Measurements from ENCODE around the gene CPA1. TPM values are rescaled to one million over a fixed set of nuclear protein-coding genes. Genes with fewer than 3 reads are reported as not detected.

CPA1 gene
- total and polyA plus RNA-seq, 9 of the 15 experiments (the other 6 are each of a cell fraction or from before 2014, with no cell fraction given), result 6.5 TPM; not detected in 8

DNA sequence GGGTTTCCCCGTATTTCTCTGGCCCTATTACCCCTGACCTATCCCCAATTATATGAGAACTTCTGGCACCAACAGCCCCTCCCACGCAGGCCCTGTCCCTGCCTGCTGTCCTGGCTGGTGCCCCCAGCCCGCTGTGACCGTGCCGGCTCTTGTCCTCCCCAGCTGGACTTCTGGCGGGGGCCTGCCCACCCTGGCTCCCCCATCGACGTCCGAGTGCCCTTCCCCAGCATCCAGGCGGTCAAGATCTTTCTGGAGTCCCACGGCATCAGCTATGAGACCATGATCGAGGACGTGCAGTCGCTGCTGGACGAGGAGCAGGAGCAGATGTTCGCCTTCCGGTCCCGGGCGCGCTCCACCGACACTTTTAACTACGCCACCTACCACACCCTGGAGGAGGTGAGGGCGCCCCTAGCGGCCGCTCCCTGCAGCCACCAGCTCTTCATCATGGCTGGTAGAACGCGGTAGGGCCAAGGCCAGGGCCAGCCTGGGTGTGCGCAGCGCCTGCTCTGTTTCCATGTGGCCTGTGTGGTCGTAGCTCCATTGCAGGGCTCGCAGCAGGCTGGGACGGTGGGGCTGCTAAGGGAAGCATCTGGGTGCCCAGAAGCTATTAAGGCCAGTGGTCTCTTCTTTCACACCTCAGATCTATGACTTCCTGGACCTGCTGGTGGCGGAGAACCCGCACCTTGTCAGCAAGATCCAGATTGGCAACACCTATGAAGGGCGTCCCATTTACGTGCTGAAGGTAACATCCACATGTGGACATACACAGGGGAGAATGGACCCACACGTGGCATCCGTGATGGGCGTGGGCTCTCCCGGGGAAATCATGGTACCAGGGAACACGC is 1.4 kb downstream of the CPA1 start (continued):
- TF ChIP-seq ZBTB33 (CRISPR knock-in tag; IDR thresholded peaks at IDR 0.05), result peak; percentile 99
- TF ChIP-seq ETV1 (tag; conservative IDR thresholded peaks at IDR 0.05; ENCODE audit: low read depth), result peak; percentile 35; the same call in 1 of the 2 replicates
- 0 out of 4 replicates have a peak, but pooled peaks of 1 of the 2 experiments have one; percentile 17 for TF ChIP-seq RCOR1 (IDR thresholded peaks at IDR 0.05; ENCODE audit: borderline replicate concordance in 1 of 2, low read depth in 2 of 2, low read length in 2 of 2)
- no peak for TF ChIP-seq SMARCA4 (IDR thresholded peaks at IDR 0.05)
- TF ChIP-seq, protein P1, sequence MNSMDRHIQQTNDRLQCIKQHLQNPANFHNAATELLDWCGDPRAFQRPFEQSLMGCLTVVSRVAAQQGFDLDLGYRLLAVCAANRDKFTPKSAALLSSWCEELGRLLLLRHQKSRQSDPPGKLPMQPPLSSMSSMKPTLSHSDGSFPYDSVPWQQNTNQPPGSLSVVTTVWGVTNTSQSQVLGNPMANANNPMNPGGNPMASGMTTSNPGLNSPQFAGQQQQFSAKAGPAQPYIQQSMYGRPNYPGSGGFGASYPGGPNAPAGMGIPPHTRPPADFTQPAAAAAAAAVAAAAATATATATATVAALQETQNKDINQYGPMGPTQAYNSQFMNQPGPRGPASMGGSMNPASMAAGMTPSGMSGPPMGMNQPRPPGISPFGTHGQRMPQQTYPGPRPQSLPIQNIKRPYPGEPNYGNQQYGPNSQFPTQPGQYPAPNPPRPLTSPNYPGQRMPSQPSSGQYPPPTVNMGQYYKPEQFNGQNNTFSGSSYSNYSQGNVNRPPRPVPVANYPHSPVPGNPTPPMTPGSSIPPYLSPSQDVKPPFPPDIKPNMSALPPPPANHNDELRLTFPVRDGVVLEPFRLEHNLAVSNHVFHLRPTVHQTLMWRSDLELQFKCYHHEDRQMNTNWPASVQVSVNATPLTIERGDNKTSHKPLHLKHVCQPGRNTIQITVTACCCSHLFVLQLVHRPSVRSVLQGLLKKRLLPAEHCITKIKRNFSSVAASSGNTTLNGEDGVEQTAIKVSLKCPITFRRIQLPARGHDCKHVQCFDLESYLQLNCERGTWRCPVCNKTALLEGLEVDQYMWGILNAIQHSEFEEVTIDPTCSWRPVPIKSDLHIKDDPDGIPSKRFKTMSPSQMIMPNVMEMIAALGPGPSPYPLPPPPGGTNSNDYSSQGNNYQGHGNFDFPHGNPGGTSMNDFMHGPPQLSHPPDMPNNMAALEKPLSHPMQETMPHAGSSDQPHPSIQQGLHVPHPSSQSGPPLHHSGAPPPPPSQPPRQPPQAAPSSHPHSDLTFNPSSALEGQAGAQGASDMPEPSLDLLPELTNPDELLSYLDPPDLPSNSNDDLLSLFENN (IDR thresholded peaks at IDR 0.05; ENCODE audit: low read depth in 2 of 2, low read length in 2 of 2), result 0 out of 4 replicates have a peak, but pooled peaks of 1 of the 2 experiments have one; percentile 24
- no peak for TF ChIP-seq ZC3H11A (IDR thresholded peaks at IDR 0.05; ENCODE audit: low read depth, low read length)
- TF ChIP-seq ZNF146 (CRISPR knock-in tag; IDR thresholded peaks at IDR 0.05; ENCODE audit: unreplicated experiment), result peak; percentile 6
- TF ChIP-seq BHLHE40 (IDR thresholded peaks at IDR 0.05; ENCODE audit: low read length), result 0 out of 2 replicates have a peak, but pooled peaks have one; percentile 8
- peak; percentile 40; the same call in 1 of the 2 replicates for TF ChIP-seq L3MBTL2 (IDR thresholded peaks at IDR 0.05)
- peak; percentile 56; the same call in 1 of the 2 replicates for TF ChIP-seq CC2D1A (IDR thresholded peaks at IDR 0.05)
- no peak for TF ChIP-seq DLX4 (CRISPR knock-in tag; IDR thresholded peaks at IDR 0.05)
- TF ChIP-seq NCOA4 (IDR thresholded peaks at IDR 0.05; ENCODE audit: partially characterized antibody), result no peak
- TF ChIP-seq ZKSCAN1 (IDR thresholded peaks at IDR 0.05; ENCODE audit: low read depth, low read length), result 0 out of 2 replicates have a peak, but pooled peaks have one; percentile 15
- 0 out of 2 replicates have a peak, but pooled peaks have one; percentile 9 for TF ChIP-seq ATF7 (IDR thresholded peaks at IDR 0.05)
- 0 out of 2 replicates have a peak, but pooled peaks have one; percentile 21 for TF ChIP-seq SMAD4 (CRISPR knock-in tag; conservative IDR thresholded peaks at IDR 0.05)
- TF ChIP-seq YY1 (IDR thresholded peaks at IDR 0.05; ENCODE audit: borderline replicate concordance in 1 of 3, control insufficient read depth in 1 of 3, extremely low read depth in 1 of 3, insufficient read depth in 3 of 3, insufficient read length in 1 of 3, insufficient replicate concordance in 2 of 3, low read depth in 1 of 3, low read length in 2 of 3), result peak in 1 of 3 experiments; percentile 48
- peak; percentile 36; the same call in 1 of the 2 replicates for TF ChIP-seq SMC3 (conservative IDR thresholded peaks at IDR 0.05; ENCODE audit: insufficient read depth, low read depth, low read length)
- no peak for TF ChIP-seq CREB1 (IDR thresholded peaks at IDR 0.05)
- 0 out of 2 replicates have a peak, but pooled peaks have one; percentile 34 for TF ChIP-seq CREB1 (CRISPR knock-in tag; IDR thresholded peaks at IDR 0.05)
- TF ChIP-seq CBX1 (IDR thresholded peaks at IDR 0.05; ENCODE audit: low read depth), result peak; percentile 85; the same call in 1 of the 2 replicates

Measured in K562 (cell line).